UCSD-AML1 (cell line): Measurements from ENCODE around the gene CAP2.
"Not testable (repeated sequence)": the region's sequence is repeated elsewhere in the genome, so short reads cannot be mapped to it uniquely, and the experiment has no call there.

Experiments used
- DNase-seq: peaks from one replicate; lab custom pipeline; 2025; ENCODE audit not compliant: unreplicated experiment; lab: John Stamatoyannopoulos, UW

Gene CAP2

DNA sequence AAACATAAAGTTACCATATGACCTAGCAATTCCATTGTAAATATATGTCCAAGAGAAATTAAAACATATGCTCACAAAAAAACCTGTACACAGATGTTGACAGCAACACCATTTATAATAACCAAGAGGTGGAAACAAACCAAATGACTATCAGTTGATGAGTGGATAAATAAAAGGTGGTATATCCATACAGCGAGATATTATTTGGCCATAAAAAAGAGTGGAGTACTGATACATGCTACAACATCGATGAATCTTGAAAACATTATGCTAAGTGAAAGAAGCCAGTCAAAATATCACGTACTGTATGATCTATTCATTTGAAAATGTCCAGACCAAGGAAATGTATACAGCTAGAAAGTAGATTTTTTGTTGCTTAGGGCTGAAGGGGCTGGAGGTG lies 2.9 kb downstream of the CAP2 start:
- DNase-seq = no peak

DNA sequence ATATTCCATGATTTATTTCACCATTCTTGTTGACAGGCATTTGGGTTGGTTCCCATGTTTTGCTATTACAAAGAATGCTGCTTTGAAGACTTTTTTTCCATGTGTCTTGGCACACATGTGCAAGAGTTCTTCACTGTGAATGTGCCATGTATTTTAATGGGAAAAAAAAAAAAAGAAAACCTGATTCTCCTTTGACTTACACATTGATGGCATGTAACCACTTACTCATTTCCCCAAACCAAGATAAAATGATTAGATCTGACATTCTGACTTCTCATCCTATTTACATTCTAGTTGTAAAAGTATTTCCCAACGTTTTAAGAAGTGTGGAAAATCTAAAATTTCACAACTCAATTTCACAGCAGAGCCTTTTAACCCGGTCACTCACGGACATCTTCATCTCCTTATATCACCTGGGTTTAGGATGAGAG lies 4.4 kb downstream of the CAP2 start:
- DNase-seq = no peak

GRCh38 chr6:17405181-17405943 lies 12.0 kb downstream of the CAP2 start:
- not testable (repeated sequence) for DNase-seq

DNA sequence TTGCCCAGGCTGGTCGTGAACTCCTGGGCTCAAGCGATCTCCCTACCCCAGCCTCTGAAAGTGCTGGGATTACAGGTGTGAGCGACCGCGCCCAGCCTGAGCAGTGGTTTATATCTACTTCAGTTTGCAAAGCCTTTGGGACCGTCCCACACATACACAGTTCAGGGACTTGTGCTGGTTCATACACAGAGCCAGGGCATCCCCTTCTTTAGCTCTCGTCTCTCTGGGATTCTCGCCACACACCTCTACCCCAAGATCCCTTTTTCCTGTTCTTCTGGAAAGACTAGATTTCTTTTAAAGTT lies 12.5 kb downstream of the CAP2 start:
- DNase-seq = no peak

- no peak for DNase-seq
These were observed 14.7 kb downstream of the CAP2 start for GRCh38 chr6:17408081-17408480.

- no peak for DNase-seq
These were observed 16.9 kb downstream of the CAP2 start for GRCh38 chr6:17410281-17410680.

GRCh38 chr6:17413313-17413750 lies 19.9 kb downstream of the CAP2 start:
- no peak for DNase-seq

GRCh38 chr6:17414395-17414794 lies 21.0 kb downstream of the CAP2 start:
- not testable (repeated sequence) for DNase-seq

GRCh38 chr6:17415321-17415720 lies 21.9 kb downstream of the CAP2 start:
- DNase-seq = no peak

DNA sequence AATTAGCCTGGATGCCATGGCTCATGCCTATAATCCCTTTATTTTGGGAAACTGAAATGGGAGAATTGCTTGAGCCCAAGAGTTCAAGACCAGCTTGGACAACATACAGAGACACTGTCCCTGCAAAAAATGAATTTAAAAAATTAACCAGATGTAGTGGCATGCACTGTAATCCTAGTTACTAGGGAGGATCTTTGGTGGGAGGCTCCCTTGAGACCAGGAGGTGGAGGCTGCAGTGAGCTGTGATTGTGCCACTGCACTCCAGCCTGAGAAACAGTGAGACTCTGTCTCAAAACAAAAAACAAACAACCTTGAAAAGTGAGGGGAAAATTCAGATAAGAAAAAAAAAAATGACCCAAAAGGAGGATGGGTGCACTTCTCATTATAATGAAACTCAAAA lies 23.4 kb downstream of the CAP2 start:
- DNase-seq = no peak

DNA sequence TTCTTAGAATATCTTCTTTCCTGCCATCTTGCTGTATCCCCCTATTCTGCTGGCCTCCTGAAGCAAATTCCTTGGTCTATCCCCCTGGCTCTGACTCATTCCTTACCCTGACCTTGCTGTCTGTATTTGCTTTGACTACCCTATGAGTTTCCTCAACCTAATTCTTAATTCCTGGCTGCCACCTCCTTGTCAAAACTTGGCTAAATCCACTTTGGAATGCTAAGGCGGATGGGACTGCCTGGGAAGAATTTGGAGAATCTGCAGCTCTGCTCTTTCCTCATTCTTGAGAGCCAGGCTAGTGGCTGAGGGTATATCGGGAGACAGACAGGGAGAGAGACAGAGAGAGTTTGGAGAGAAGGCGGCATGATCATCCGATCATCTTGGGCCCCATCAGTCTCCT lies 24.4 kb downstream of the CAP2 start:
- DNase-seq = no peak

DNA sequence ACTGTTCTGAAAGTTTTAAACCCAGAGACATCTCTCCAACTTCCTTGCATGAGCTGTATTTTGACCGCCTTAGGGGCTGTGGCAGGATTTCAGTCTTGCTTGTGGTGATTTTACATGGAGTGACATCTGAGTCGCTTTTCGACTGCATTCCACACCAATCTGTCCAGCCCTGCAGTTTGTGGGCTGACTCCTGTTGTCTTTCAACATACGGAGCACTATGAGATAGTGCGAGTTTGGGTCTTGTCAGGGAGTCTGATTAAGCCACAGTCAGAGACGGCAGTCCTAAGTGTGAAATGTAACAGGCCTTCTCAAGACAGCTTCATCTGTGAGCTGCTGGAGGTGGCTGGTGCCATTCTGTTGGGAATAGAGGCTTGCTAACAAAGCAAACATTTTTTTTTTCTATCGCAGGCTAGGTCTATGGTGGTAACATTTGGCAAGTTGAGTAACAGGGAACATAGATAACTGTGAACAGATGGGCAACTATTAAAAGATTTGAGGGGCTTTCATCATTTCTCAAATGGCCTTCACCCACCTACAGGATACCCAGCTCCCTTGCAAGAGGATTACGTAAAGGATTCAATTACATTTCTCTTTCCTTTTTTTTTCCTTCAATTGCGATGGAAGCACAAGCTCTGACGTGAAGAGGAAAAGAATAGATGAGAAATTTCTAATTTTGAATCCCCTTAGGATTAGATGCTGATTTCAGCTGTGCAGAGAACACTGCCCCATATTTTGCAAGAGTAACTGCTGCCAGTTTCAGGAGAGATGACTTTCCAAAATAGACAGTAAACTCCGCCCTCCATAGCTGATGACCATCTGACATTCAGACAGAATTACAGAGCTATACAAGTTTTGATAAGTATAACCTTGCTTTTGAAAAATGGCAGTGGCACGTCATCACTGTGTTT lies 25.1 kb downstream of the CAP2 start:
- no peak for DNase-seq

DNA sequence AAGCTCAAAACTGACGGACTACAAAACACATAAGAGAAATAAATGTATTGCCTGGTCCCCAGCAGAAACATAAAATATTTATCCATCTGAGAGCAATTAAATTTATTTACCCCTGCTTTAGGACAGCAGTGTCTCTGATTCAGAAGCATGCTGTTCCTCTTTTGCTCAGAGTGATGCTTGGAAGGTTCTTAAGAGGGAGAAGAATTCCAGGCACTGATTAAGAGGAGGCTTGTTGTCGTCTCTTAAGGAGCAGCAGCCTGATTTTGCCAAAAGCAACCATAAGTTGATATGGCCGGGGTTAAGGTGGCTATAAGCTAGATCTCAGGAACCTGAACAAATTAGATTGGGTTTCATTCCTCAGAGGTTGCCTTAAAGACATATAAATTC lies 25.8 kb downstream of the CAP2 start:
- DNase-seq = no peak

DNA sequence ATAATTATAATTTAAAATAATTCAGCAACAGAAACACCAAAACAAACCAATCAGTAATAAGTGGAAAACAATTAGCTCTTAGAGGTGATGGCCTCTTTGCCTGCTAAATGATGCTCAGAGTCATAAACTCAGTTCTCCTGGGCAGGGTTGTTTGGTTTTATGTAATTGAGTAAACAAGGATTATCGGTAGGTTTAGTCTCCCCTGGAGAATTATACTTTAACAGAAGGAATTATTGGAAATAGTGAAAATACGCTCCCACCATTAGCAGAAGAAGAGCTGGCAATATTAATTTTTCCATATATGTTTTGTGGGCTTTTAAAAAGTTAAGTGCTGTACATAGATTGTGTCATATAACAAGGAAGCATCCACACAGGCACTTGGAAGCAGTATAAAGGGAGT lies 27.0 kb downstream of the CAP2 start:
- no peak for DNase-seq

GRCh38 chr6:17421406-17421805 lies 28.0 kb downstream of the CAP2 start:
- DNase-seq = no peak

GRCh38 chr6:17423026-17423425 lies 29.6 kb downstream of the CAP2 start:
- DNase-seq = no peak

DNA sequence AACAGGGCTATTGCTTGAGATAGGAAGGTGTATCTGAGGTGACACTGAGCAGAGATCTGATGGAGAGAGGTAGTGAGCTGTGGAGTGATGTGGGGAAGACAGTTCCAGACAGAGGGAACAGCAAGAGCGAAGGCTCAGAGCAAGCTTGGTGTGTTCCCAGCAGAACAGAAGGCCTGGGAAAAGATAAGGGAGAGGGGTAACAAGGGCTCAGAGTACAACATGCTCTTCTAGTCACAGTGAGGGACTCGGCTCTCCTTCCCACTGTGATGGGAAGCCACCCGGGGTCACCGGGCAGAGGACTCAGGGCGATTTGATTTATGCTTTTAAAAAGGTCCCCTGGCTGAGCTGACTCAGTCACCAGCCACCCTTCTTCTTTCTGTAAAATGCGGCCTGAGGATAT lies 33.7 kb downstream of the CAP2 start:
- DNase-seq = no peak

GRCh38 chr6:17427617-17428016 lies 34.2 kb downstream of the CAP2 start:
- DNase-seq = no peak

DNA sequence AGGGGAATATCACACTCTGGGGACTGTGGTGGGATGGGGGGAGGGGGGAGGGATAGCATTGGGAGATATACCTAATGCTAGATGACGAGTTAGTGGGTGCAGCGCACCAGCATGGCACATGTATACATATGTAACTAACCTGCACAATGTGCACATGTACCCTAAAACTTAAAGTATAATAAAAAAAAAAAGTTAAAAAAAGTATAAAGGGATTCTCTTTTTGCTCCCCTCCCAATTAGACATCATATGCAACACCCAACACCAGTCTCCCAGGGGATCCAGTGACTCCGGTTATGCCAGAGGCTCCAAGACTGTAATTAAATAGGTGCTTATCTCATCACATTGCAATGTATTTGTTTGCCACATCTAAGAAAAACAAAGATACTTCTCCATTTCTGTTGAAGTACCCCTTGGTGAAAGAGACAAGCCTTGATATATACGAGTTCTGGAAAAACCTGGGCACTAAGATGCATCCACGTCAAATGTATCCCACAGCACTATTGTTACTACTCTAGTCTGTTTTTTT lies 35.3 kb downstream of the CAP2 start:
- DNase-seq = not testable (repeated sequence)

GRCh38 chr6:17429383-17430061 lies 36.1 kb downstream of the CAP2 start:
- DNase-seq = no peak

DNA sequence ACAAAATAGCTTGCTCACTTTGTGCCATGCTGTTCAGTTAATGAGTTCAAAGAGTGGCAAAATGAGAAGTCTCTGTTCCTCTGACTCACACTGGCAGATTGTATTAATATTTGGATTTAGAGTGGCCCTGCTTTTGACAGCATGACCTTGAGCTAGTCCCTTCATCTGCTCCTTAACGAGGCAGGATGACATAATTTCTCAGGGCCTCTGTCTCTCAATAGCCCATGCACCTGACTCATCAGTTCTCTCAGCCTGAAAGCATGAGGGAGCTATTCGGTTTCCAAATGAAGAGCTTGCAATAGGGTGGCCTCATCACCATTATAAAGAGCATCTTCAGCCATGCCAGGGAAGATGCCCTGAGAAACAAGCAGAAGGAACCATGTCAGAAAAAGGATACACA lies 38.2 kb downstream of the CAP2 start:
- no peak for DNase-seq

- DNase-seq = no peak
These were observed 39.0 kb downstream of the CAP2 start for GRCh38 chr6:17432356-17432755.
